SKM-1 treated with dmso at 0.1 percent for 144 hours (cell line): Measurements from ENCODE around the gene GALNT16.
"Not testable (repeated sequence)": the region's sequence is repeated elsewhere in the genome, so short reads cannot be mapped to it uniquely, and the experiment has no call there.

Experiments
- DNase-seq: peaks from one replicate; lab custom pipeline; 2025; ENCODE audit not compliant: unreplicated experiment; lab: John Stamatoyannopoulos, UW

The GALNT16 gene

DNA sequence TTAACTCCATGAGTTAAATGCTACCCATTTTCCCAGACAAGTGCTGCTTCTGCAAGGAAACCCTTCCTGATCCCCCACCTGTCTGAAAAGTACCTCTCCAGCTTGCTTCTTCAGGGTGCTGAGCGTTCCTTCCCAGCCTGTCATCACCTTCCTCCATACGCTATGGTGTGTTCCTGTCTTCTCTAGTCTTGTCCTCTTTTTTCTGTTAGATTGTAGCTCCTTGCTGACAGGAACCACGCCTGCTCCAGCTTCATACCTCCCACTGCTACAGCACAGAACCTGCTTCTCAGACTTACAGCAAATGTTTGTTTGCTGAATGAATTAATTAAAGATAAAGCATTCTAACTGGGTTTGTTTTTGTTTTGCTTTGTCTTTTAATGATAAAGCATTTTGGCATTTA, 99.0 kb downstream of the GALNT16 start:
- no peak for DNase-seq

GRCh38 chr14:69360438-69361108, 100.6 kb downstream of the GALNT16 start:
- no peak for DNase-seq

GRCh38 chr14:69363055-69363454, 103.1 kb downstream of the GALNT16 start:
- DNase-seq: no peak

GRCh38 chr14:69363964-69364363, 104.0 kb downstream of the GALNT16 start:
- DNase-seq: no peak

- DNase-seq: no peak
Observed at GRCh38 chr14:69364378-69364777, 104.4 kb downstream of the GALNT16 start.

GRCh38 chr14:69366069-69366468, 106.1 kb downstream of the GALNT16 start:
- DNase-seq: no peak

DNA sequence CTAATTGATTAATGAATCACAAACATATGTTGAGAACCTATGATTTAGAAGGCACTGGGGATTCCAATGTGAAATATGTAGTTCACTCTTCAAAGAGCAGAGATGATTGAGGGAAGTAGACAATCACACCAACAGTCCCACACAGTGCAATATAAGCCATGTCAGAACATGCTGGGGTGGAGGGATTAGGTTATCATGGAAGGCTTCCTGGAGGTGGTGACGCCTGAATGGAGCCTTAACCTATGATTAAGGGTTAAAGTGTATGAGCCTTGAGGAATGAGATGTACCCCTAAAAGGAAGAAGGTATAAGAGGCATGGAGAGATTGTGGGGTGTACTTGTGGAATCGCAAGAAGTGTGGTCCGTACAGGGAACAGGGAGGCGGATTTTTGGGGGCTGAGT, 106.8 kb downstream of the GALNT16 start:
- no peak for DNase-seq

DNA sequence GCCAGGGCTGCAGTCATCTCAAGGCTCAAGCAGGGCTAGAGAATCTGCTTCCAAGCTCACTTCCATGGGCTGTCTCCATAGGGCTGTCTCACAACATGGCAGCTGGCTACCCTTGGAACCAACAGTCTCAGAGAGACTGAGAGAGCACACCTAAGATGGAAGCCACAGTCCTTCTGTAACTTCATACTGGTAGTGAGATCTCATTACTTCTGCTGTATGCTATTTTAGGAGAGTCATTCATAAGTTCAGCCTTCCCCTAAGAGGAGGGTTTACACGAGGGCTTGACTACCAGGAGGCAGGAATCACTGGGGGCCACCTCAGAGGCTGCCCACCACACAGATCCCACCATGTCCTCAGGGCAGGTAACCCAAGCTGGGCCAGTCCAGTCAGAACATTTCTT, 108.4 kb downstream of the GALNT16 start:
- no peak for DNase-seq

- no peak for DNase-seq
Observed at GRCh38 chr14:69370061-69370460, 110.1 kb downstream of the GALNT16 start.

- no peak for DNase-seq
Observed at GRCh38 chr14:69372146-69372545, 112.2 kb downstream of the GALNT16 start.

GRCh38 chr14:69373104-69373503, 113.1 kb downstream of the GALNT16 start:
- DNase-seq: no peak

GRCh38 chr14:69374235-69374634, 114.3 kb downstream of the GALNT16 start:
- DNase-seq: no peak

- DNase-seq: no peak
Observed at GRCh38 chr14:69375182-69375581, 115.2 kb downstream of the GALNT16 start.

DNA sequence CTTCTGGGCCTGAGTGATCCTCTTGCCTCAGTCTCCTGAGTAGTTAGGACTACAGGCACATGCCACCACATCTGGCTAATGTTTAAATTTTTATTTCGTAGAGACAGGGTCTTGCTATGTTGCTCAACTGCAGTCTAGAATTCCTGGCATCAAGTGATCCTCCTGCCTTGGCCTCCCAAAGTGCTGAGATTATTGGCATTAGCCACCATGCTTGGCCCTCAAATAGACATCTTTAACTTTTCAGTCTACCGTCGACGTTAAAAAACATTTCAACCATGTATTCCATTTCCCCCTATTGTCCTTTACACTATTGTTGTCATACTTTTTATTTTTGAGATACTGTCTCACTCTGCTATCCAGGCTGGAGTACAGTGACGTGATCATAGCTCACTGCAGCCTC, 115.8 kb downstream of the GALNT16 start:
- DNase-seq: no peak

- DNase-seq: peak; percentile 42
Observed at GRCh38 chr14:69376439-69376838, 116.5 kb downstream of the GALNT16 start.

DNA sequence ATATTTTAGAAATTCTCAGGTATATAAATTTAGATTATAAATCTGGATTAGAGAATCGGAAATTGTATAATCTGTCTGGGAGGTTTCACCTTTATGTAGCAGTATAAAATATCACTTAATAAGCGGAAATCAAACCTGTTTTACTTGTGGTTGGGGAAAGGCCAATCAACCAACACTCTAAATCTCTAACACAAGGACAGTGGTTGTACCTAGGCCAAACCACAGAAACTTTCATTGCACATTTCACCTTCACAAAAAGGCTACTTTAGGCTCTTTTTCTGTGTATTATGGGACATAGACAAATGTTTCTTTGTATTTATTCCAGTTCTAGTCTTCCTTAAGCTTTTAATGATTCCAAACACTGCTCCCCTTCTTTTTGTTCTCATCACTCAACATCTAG, 118.3 kb downstream of the GALNT16 start:
- no peak for DNase-seq

DNA sequence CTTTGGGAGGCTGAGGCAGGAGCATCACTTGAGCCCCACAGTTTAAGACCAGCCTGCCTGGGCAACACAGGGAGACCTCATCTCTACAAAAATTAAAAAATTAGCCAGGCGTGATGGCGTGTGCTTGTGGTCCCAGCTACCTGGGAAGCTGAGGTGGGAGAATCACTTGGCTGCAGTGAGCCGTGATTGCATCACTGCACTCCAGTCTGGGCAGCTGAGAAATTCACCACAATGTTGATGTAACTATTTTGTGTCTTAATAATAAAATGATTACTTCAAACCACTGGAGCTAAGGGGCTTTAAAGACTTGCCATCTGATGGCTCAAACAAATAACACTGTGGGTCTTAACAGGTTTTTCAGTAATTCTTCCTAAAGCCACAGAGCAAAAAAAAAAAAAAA, 127.4 kb downstream of the GALNT16 start:
- no peak for DNase-seq

DNA sequence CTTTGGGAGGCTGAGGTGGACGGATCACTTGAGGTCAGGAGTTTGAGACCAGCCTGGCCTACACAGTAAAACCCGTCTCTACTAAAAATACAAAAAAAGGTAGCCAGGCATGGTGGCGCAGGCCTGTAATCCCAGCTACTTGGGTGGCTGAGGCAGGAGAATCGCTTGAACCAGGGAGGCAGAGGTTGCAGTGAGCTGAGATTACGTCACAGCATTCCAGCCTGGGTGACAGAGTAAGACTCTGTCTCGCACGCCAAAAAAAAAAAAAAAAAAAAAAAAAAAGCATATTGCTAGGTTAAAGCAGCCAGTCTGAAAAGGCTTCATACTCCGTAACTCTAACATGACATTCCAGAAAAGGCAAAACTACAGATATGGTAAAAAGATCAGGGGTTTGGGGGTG, 131.4 kb downstream of the GALNT16 start:
- not testable (repeated sequence) for DNase-seq

- no peak for DNase-seq
Observed at GRCh38 chr14:69392481-69392880, 132.5 kb downstream of the GALNT16 start.

GRCh38 chr14:69395929-69396328, 136.0 kb downstream of the GALNT16 start:
- DNase-seq: no peak

GRCh38 chr14:69398053-69398817, 138.3 kb downstream of the GALNT16 start, which contains the start of the genes ERH and SLC39A9:
Gene ERH (minus strand): TSS chr14:69398299. CDS start chr14:69398233, 66 bp downstream.
Gene SLC39A9 (plus strand): TSS chr14:69398692. CDS start chr14:69399370, 678 bp downstream.
- peak; percentile 86 for DNase-seq

- no peak for DNase-seq
Observed at GRCh38 chr14:69398818-69399210, 138.9 kb downstream of the GALNT16 start.
